SU-DHL-6 (cell line): Measurements from ENCODE around the gene NXT1.

Experiments
- H2AFZ ChIP-seq: fragments of 200-600 bp; sonication (generic); 2 replicates; pipeline ENCODE4 v1.6.1; 2014; ENCODE audit warnings: low read depth, mild to moderate bottlenecking, moderate library complexity, mixed read lengths, antibody characterized with exemption, low read length; ENCODE audit not compliant: severe bottlenecking
- H3F3A ChIP-seq: fragments of 200-600 bp; shearing (Covaris generic); 2 replicates; pipeline ENCODE4 v1.6.0; 2016; ENCODE audit warnings: antibody characterized with exemption, mild to moderate bottlenecking; ENCODE audit not compliant: insufficient read depth
- H3K27ac ChIP-seq: fragments of 200-600 bp; sonication (generic); 2 replicates; pipeline ENCODE4 v1.5.1; 2016; ENCODE audit warnings: low read depth, mild to moderate bottlenecking, low read length, moderate library complexity, mixed read lengths
- H3K27me3 ChIP-seq: fragments of 200-600 bp; sonication (generic), shearing (Covaris generic); 2 replicates; pipeline ENCODE4 v1.6.0; 2014; ENCODE audit warnings: mild to moderate bottlenecking, low read length
- H3K36me3 ChIP-seq: fragments of 200-600 bp; sonication (generic); 2 replicates; pipeline ENCODE4 v1.6.1; 2014; ENCODE audit warnings: mild to moderate bottlenecking, low read length, mixed read lengths
- H3K4me2 ChIP-seq: fragments of 300-600, 200-600 bp; shearing (Covaris generic), sonication (generic); 2 replicates; pipeline ENCODE4 v1.6.0; 2014; ENCODE audit warnings: low read length, low read depth, mild to moderate bottlenecking; ENCODE audit not compliant: poor library complexity, severe bottlenecking
- H3K4me3 ChIP-seq: fragments of 200-600 bp; sonication (generic); 2 replicates; pipeline ENCODE4 v1.5.1; 2014; ENCODE audit warnings: antibody characterized with exemption, low read length, mild to moderate bottlenecking, mixed read lengths; ENCODE audit not compliant: insufficient read depth, poor library complexity, severe bottlenecking
- H3K79me2 ChIP-seq: fragments of 200-600 bp; sonication (generic); 2 replicates; pipeline ENCODE4 v1.6.1; 2014; ENCODE audit warnings: mild to moderate bottlenecking, low read length, moderate library complexity; ENCODE audit not compliant: insufficient read depth
- H3K9ac ChIP-seq: fragments of 200-600 bp; sonication (generic); 2 replicates; pipeline ENCODE4 v1.7.0; 2014; ENCODE audit warnings: mild to moderate bottlenecking, low read length
- H3K9me2 ChIP-seq: fragments of 200-600 bp; sonication (generic); replicated peaks from 2 replicates; pipeline ENCODE4 v1.6.1; 2014; ENCODE audit warnings: low read length; ENCODE audit not compliant: insufficient read depth
- H3K9me3 ChIP-seq: fragments of 200-600 bp; sonication (generic); 2 replicates; pipeline ENCODE4 v1.6.1; 2014; ENCODE audit warnings: low read length, mixed read lengths; ENCODE audit not compliant: insufficient read depth
- H4K20me1 ChIP-seq: fragments of 200-600 bp; sonication (generic); 2 replicates; pipeline ENCODE4 v1.6.1; 2014; ENCODE audit warnings: low read depth, mild to moderate bottlenecking, antibody characterized with exemption, low read length, moderate library complexity, mixed read lengths
- EZH2phosphoT487 ChIP-seq: fragments of 200-600 bp; sonication (generic), shearing (Covaris generic); conservative IDR thresholded peaks from 2 replicates; pipeline ENCODE4 v1.6.1; 2018; ENCODE audit warnings: mild to moderate bottlenecking, antibody characterized with exemption, low read length, moderate library complexity, mixed read lengths
- TF ChIP-seq, protein P1 (sequence below): fragments of 200-600 bp; sonication (generic); IDR thresholded peaks from one replicate; pipeline ENCODE4 v1.5.1; 2017; ENCODE audit warnings: antibody characterized with exemption, mild to moderate bottlenecking, low read length, moderate library complexity; ENCODE audit not compliant: insufficient read depth, poor library complexity, severe bottlenecking

NXT1 gene

DNA sequence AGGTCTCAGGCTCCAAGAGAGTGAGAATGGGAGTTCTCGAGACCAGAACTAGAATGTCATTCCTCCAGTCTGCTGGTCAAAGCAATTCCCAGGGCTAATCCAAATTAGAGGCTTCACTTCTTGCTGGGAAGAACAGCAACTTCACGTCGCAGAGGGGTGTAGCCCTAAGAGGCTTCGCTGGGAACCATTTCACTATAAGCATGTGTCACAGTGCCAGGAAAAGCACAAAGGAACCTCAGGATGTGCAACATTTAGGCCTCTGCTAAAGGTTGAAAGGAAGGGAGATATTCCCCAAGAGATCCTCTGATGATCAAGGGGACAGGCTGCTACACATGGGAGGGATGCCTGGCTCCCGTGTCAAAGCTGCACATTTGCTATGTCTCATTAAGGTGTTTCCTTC, 35.9 kb upstream of the NXT1 start:
- Histone ChIP-seq H3K9ac (no peak overlapping the region), H3K36me3 (no peaks in the 10 kb centered on the region), H4K20me1 (no peaks in the 10 kb centered on the region), H3K4me2 (no peak overlapping the region), H3K4me3 (no peak overlapping the region), H2AFZ (no peak overlapping the region), H3K79me2 (no peaks in the 10 kb centered on the region), H3K27me3 (no peaks in the 10 kb centered on the region), H3K9me3 (no peaks in the 10 kb centered on the region), H3K9me2 (no peaks in the 10 kb centered on the region), H3F3A (no peaks in the 10 kb centered on the region), H3K27ac (no peak overlapping the region)
- no peak for TF ChIP-seq EZH2phosphoT487
- TF ChIP-seq, protein P1, sequence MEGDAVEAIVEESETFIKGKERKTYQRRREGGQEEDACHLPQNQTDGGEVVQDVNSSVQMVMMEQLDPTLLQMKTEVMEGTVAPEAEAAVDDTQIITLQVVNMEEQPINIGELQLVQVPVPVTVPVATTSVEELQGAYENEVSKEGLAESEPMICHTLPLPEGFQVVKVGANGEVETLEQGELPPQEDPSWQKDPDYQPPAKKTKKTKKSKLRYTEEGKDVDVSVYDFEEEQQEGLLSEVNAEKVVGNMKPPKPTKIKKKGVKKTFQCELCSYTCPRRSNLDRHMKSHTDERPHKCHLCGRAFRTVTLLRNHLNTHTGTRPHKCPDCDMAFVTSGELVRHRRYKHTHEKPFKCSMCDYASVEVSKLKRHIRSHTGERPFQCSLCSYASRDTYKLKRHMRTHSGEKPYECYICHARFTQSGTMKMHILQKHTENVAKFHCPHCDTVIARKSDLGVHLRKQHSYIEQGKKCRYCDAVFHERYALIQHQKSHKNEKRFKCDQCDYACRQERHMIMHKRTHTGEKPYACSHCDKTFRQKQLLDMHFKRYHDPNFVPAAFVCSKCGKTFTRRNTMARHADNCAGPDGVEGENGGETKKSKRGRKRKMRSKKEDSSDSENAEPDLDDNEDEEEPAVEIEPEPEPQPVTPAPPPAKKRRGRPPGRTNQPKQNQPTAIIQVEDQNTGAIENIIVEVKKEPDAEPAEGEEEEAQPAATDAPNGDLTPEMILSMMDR: no peak

DNA sequence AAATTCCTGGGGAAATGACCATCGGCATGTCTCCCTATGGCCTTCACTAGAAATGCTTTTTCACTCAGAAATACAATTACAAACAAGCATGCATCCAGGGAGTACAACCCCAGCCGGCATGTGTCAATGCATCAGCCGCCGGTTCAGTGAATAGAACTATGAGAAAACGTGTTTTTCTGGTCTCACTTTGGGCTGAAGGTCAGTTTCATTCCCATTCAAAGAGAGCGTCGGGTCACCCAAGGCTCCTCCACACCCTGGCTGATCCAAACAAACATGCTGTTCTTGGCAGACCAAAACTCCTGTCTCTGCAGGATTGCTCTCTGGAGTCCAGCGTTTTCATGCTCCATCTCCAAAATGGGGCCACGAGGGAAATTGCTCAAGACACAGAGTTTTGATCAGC, 35.5 kb upstream of the NXT1 start:
- no peaks in the 10 kb centered on the region for H3K9me3 ChIP-seq
- no peaks in the 10 kb centered on the region for H3K79me2 ChIP-seq
- no peak overlapping the region for H3K4me2 ChIP-seq
- no peaks in the 10 kb centered on the region for H3K36me3 ChIP-seq
- H3K4me3 ChIP-seq: no peak overlapping the region
- no peak overlapping the region for H3K9ac ChIP-seq
- H4K20me1 ChIP-seq: no peaks in the 10 kb centered on the region
- TF ChIP-seq EZH2phosphoT487: no peak
- TF ChIP-seq, protein P1: no peak
- no peaks in the 10 kb centered on the region for H3K9me2 ChIP-seq
- H3K27me3 ChIP-seq: no peaks in the 10 kb centered on the region
- no peak overlapping the region for H2AFZ ChIP-seq
- H3F3A ChIP-seq: no peaks in the 10 kb centered on the region
- no peak overlapping the region for H3K27ac ChIP-seq

DNA sequence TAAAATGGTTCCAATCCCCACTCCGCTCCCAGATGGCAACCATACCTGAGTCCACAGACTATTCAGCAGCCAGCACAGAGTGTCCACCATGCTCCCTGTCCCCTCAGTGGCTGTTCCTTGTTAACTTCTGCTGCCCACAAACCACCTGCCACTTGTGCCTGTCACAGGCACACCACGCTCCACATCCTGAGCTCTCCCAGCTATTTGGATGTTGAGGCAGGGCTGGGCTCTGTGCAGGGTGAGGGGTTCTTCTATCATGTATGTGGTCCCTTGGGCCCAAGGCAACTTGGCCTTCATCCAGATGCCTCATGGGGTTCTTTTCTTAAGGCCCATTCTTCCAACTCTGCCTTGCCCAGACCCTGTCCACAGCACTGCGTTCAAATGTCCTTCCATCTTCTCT, 34.0 kb upstream of the NXT1 start:
- Histone ChIP-seq H3K27me3 (no peaks in the 10 kb centered on the region), H3K4me2 (no peak overlapping the region)
- TF ChIP-seq, protein P1: no peak
- no peak for TF ChIP-seq EZH2phosphoT487

DNA sequence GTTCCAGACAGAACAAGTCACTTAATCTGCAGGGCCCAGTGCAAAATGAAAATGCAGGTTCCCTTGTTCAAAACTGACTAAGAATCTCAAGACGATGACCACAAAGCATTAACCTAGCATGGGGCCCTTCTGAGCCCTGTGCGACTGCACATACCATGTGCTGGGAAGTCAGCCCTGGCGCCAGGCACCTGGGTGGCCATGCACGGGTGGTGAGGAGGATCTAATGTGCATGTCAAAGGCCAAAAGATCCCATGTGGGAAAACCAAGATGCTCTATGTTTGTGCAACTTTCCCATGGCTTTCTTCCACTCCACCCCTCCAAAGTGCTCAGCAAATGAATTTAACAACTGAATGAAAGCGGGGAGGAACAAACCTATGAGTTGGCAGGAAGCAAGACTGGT, 33.5 kb upstream of the NXT1 start:
- Histone ChIP-seq H3K27me3 (no peaks in the 10 kb centered on the region), H3K36me3 (no peaks in the 10 kb centered on the region), H4K20me1 (no peaks in the 10 kb centered on the region), H3K4me3 (no peak overlapping the region), H3F3A (no peaks in the 10 kb centered on the region), H2AFZ (no peak overlapping the region), H3K27ac (no peak overlapping the region), H3K9me3 (no peaks in the 10 kb centered on the region), H3K79me2 (no peaks in the 10 kb centered on the region), H3K4me2 (no peak overlapping the region), H3K9me2 (no peaks in the 10 kb centered on the region), H3K9ac (no peak overlapping the region)
- TF ChIP-seq EZH2phosphoT487: no peak
- TF ChIP-seq, protein P1: no peak

More for the DNA sequence above, 34.0 kb upstream of the NXT1 start:
- Histone ChIP-seq H3K79me2 (no peaks in the 10 kb centered on the region), H3F3A (no peaks in the 10 kb centered on the region), H3K27ac (no peak overlapping the region), H3K9me3 (no peaks in the 10 kb centered on the region), H4K20me1 (no peaks in the 10 kb centered on the region), H3K9ac (no peak overlapping the region), H3K4me3 (no peak overlapping the region), H3K9me2 (no peaks in the 10 kb centered on the region), H2AFZ (no peak overlapping the region), H3K36me3 (no peaks in the 10 kb centered on the region)
